ENCODE measurements around the gene DAND5.
"Not testable (repeated sequence)": the region's sequence is repeated elsewhere in the genome, so short reads cannot be mapped to it uniquely, and the experiment has no call there.

The DAND5 gene

DNA sequence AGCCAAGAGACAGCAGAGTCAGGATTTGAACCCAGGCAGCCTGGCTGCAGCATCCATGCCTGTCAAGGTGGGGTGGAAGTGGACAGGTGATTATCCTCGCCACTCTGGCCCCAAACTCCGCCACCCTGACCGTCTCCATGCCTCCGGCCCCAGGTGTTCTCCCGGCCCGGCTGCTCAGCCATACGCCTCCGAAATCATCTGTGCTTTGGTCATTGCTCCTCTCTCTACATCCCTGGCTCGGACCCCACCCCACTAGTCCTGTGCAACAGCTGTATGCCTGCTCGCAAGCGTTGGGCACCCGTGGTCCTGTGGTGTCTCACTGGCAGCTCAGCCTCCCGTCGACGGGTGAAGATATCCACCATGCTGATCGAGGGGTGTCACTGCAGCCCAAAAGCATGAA lies 3.9 kb downstream of the DAND5 start:
- Histone ChIP-seq H3K27ac (ENCODE audit: low read depth, low read length) (no peak overlapping the region), H2AFZ (ENCODE audit: low read length, unreplicated experiment) (no peak overlapping the region), H3K27me3 (ENCODE audit: insufficient read depth, low read length) (no peaks in the 10 kb centered on the region), H3K4me3 (ENCODE audit: low read depth, low read length) (no peak overlapping the region), H3K79me2 (ENCODE audit: control insufficient read depth, insufficient read depth, low read length, unreplicated experiment) (no peaks in the 10 kb centered on the region), H3K36me3 (ENCODE audit: insufficient read depth, low read length) (no peaks in the 10 kb centered on the region), H3K4me1 (ENCODE audit: control insufficient read depth, insufficient read depth, low read length, unreplicated experiment) (no peaks in the 10 kb centered on the region)

DNA sequence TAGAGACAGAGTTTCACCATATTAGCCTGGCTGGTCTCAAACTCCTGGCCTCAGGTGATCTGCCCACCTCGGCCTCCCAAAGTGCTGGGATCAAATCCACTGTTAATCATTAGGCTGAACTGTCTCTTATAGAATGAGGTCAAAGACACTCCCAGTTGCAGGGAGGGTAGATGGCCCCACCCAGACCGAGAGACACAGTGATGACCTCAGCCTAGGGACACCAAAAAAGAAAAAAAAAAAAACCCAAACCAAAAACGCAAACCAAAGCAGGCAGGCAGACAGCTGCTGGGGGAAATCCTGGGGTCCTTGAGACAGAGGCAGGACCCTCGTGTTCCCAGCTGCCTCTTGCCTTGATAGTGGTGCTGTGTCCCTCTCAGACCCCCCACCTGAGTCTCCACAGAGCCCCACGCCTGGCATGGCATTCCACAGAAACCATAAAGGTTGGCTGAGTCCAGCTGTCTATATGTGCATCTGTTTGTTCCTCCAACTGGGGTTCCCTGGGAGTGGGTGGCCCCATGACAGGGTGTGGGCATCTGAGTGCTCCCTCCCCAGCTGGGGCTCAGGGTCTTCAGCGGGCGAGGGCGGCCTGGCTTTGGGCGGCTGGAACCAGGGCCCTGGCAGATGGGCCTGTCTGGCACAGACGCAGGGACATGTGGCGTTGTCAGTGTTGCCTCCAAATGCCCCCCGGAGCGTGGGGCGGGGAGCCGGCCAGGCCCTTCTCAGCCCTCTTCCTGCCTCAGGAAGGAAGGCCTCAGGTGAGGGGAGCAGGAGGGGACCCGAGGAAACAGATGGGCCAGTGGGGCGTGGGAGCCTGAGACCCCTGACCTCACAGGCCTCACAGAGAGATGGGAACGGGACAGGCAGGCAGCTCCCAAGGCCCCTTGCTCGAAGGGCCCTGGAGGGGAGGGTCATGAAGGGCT lies 5.2 kb downstream of the DAND5 start:
- Histone ChIP-seq H2AFZ (ENCODE audit: low read length, unreplicated experiment) (no peak overlapping the region), H3K4me3 (ENCODE audit: low read depth, low read length) (no peak overlapping the region), H3K4me1 (ENCODE audit: control insufficient read depth, insufficient read depth, low read length, unreplicated experiment) (no peaks in the 10 kb centered on the region), H3K36me3 (ENCODE audit: insufficient read depth, low read length) (no peaks in the 10 kb centered on the region), H3K79me2 (ENCODE audit: control insufficient read depth, insufficient read depth, low read length, unreplicated experiment) (no peaks in the 10 kb centered on the region), H3K27ac (ENCODE audit: low read depth, low read length) (no peak overlapping the region), H3K27me3 (ENCODE audit: insufficient read depth, low read length) (no peaks in the 10 kb centered on the region)

DNA sequence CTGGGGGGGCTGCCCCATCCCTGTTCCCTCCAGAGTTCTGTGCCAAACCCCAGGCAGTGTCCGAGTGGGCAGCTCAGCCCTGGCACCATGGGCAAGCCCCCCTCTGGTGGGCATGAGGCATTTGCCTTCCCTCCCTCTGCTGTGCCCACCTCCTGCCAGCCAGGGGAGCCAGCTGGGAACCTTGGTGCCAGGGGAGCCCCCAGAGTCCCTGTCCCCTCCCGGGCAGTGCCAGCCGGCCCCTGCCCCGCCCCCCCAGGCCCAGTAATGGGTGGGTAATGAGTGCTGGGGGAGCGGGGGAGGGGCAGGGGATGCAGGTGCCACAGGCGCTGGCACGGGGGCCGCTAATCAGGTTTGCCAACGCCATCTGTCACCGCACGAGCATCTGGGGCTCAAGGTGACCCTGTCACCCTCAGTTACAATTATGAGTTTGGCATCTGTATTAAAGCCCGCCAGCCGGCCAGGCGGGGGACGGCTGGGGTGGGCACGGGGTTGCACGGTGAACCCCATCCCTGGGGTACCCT lies 5.9 kb downstream of the DAND5 start:
- H3K79me2 ChIP-seq (ENCODE audit: control insufficient read depth, insufficient read depth, low read length, unreplicated experiment), result no peaks in the 10 kb centered on the region
- H3K36me3 ChIP-seq (ENCODE audit: insufficient read depth, low read length), result no peaks in the 10 kb centered on the region
- no peaks in the 10 kb centered on the region for H3K27me3 ChIP-seq (ENCODE audit: insufficient read depth, low read length)
- H3K4me1 ChIP-seq (ENCODE audit: control insufficient read depth, insufficient read depth, low read length, unreplicated experiment), result no peaks in the 10 kb centered on the region
- H2AFZ ChIP-seq (ENCODE audit: low read length, unreplicated experiment), result no peak overlapping the region
- no peak overlapping the region for H3K4me3 ChIP-seq (ENCODE audit: low read depth, low read length)
- H3K27ac ChIP-seq (ENCODE audit: low read depth, low read length), result no peak overlapping the region

DNA sequence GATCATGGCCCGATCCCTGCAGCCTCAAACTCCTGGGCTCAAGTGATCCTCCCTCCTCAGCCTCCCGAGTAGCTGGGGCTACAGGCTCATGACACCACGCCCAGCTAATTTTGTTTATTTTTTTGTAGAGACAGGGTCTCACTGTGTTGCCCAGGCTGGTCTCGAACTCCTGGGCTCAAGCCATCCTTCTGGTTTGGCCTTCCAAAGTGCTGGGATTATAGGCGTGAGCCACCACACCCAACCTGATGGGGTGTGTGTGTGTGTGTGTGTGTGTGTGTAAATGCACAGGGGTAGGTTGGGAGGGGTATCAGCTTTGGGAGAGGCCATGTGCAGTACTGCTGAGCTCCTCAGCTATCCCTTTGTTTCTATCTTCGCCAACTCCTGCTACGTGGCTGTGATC lies 6.7 kb downstream of the DAND5 start:
- H3K4me3 ChIP-seq (ENCODE audit: low read depth, low read length); H3K36me3 ChIP-seq (ENCODE audit: insufficient read depth, low read length); H3K27ac ChIP-seq (ENCODE audit: low read depth, low read length); H3K27me3 ChIP-seq (ENCODE audit: insufficient read depth, low read length); H2AFZ ChIP-seq (ENCODE audit: low read length, unreplicated experiment); H3K79me2 ChIP-seq (ENCODE audit: control insufficient read depth, insufficient read depth, low read length, unreplicated experiment); H3K4me1 ChIP-seq (ENCODE audit: control insufficient read depth, insufficient read depth, low read length, unreplicated experiment): not testable (repeated sequence)

DNA sequence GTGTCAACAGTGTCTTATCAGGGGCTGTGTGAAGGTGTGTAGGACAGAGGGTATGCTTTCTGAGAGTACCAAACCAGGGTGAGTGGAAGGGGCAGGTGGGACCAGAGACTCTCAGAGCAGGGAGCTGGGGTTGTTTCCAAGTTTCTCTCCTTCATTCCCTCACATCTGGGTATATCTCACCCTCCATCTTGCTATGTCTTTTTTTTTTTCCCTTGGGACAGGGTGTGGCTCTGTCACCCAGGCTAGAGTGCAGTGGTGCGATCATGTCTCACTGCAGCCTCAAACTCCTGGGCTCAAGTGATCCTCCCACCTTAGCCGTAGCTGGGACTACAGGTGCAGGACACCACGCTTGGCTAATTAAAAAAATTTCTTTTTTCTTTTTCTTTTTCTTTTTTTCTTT lies 10.6 kb downstream of the DAND5 start:
- Histone ChIP-seq H3K27me3 (ENCODE audit: insufficient read depth, low read length) (no peaks in the 10 kb centered on the region), H3K79me2 (ENCODE audit: control insufficient read depth, insufficient read depth, low read length, unreplicated experiment) (no peaks in the 10 kb centered on the region), H3K4me3 (ENCODE audit: low read depth, low read length) (no peak overlapping the region), H3K27ac (ENCODE audit: low read depth, low read length) (no peak overlapping the region), H2AFZ (ENCODE audit: low read length, unreplicated experiment) (no peak overlapping the region), H3K36me3 (ENCODE audit: insufficient read depth, low read length) (no peaks in the 10 kb centered on the region), H3K4me1 (ENCODE audit: control insufficient read depth, insufficient read depth, low read length, unreplicated experiment) (no peaks in the 10 kb centered on the region)

DNA sequence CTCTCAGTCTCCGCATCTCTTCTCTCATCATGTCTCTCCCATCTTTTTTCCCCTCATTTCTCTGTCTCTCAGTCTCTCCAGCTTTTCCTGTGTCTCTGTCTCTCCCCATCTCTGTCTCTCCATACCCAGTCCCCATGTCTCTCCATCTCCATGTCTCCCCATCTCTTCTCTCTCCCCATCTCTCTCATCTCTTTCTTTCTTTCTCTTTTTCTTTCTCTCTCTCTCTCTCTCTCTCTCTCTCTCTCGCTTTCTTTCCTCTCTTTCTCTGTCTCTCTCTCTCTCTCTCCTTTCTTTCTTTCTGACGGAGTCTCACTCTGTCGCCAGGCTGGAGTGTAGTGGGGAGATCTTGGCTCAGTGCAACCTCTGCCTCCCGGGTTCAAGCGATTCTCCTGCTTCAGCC lies 13.3 kb downstream of the DAND5 start:
- H3K27ac ChIP-seq (ENCODE audit: low read depth, low read length), result no peak overlapping the region
- H2AFZ ChIP-seq (ENCODE audit: low read length, unreplicated experiment), result no peak overlapping the region
- no peaks in the 10 kb centered on the region for H3K27me3 ChIP-seq (ENCODE audit: insufficient read depth, low read length)
- H3K4me3 ChIP-seq (ENCODE audit: low read depth, low read length), result no peak overlapping the region
- no peaks in the 10 kb centered on the region for H3K36me3 ChIP-seq (ENCODE audit: insufficient read depth, low read length)
- H3K4me1 ChIP-seq (ENCODE audit: control insufficient read depth, insufficient read depth, low read length, unreplicated experiment), result no peaks in the 10 kb centered on the region
- H3K79me2 ChIP-seq (ENCODE audit: control insufficient read depth, insufficient read depth, low read length, unreplicated experiment), result no peaks in the 10 kb centered on the region

DNA sequence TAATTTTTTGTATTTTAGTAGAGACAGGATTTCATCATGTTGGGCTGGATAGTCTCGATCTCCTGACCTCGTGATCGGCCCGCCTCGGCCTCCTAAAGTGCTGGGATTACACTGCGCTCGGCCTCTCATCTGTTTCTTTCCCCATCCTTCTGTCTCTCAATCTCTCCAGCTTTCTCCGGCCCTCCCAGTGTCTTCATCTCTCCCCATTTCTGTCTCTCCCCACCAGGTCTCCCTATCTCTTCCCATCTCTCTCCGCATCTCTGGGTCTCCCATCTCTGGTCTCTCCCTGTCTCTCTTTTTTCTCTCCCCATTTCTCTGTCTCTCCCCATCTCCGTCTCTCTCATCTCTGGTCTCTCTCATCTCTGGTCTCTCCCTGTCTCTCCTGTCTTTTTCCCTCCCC lies 13.7 kb downstream of the DAND5 start:
- Histone ChIP-seq H2AFZ (ENCODE audit: low read length, unreplicated experiment) (peak overlapping the region; percentile 62), H3K27me3 (ENCODE audit: insufficient read depth, low read length) (no peaks in the 10 kb centered on the region), H3K79me2 (ENCODE audit: control insufficient read depth, insufficient read depth, low read length, unreplicated experiment) (no peaks in the 10 kb centered on the region), H3K4me3 (ENCODE audit: low read depth, low read length) (peak overlapping the region; percentile 67), H3K27ac (ENCODE audit: low read depth, low read length) (no peak overlapping the region), H3K36me3 (ENCODE audit: insufficient read depth, low read length) (no peaks in the 10 kb centered on the region), H3K4me1 (ENCODE audit: control insufficient read depth, insufficient read depth, low read length, unreplicated experiment) (no peaks in the 10 kb centered on the region)

DNA sequence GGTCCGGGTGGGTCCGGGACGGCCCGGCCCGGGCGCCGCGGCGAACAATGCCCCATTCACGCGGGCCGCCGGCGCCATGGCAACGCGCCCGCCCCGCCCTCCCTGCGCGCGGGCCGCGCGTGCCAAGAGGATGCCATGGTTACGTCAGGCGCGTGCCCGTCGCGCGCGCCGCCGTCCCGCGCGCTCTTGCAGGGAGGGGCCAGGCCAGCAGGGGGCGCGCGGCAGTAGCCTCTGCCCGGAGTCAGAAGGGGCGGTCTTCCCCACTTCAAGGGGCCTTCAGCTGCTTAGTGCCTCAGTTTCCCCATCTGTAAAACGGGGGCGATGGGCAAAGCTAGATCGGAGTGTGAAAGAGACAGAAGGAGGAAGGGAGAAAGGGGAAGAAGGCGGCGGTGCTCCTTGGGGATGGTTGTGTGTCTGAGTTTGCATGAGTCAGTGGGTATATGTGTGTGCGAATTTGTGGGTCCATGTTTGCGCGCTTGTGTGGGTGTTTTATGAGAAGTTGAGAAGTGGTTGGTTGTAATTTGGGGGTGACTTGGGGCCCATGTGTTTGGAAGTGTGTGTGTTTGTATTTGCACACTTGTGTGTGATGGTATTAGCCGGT lies 14.3 kb downstream of the DAND5 start:
- Histone ChIP-seq H2AFZ (ENCODE audit: low read length, unreplicated experiment) (peak overlapping the region; percentile 62), H3K79me2 (ENCODE audit: control insufficient read depth, insufficient read depth, low read length, unreplicated experiment) (no peaks in the 10 kb centered on the region), H3K27me3 (ENCODE audit: insufficient read depth, low read length) (no peaks in the 10 kb centered on the region), H3K27ac (ENCODE audit: low read depth, low read length) (no peak overlapping the region), H3K4me3 (ENCODE audit: low read depth, low read length) (peak overlapping the region; percentile 67), H3K36me3 (ENCODE audit: insufficient read depth, low read length) (no peaks in the 10 kb centered on the region), H3K4me1 (ENCODE audit: control insufficient read depth, insufficient read depth, low read length, unreplicated experiment) (no peaks in the 10 kb centered on the region)

DNA sequence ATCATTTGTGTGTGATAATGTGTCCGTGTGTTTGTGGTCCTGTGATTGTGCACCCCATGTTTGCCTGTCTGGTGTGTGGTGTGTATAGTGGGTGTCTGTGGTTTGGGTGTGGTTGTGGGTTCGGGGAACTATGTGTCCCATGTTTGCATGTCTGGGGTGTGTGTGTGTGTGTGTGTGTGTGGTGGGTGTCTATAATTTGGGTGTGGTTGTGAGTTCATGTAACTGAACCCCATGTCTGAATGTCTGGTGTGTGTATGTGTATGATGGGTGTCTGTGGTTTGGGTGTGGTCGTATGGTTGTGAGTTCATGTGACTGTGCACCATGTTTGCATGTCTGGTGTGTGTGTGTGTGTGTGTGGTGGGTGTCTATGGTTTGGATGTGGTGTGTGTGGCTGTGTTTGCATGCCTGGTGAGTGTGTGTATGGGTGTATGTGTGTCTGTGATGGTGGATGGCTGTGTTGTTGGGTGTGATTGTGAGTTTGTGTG lies 14.8 kb downstream of the DAND5 start:
- H3K4me3 ChIP-seq (ENCODE audit: low read depth, low read length), result no peak overlapping the region
- no peak overlapping the region for H2AFZ ChIP-seq (ENCODE audit: low read length, unreplicated experiment)
- H3K27me3 ChIP-seq (ENCODE audit: insufficient read depth, low read length), result no peaks in the 10 kb centered on the region
- H3K79me2 ChIP-seq (ENCODE audit: control insufficient read depth, insufficient read depth, low read length, unreplicated experiment), result no peaks in the 10 kb centered on the region
- no peaks in the 10 kb centered on the region for H3K36me3 ChIP-seq (ENCODE audit: insufficient read depth, low read length)
- H3K27ac ChIP-seq (ENCODE audit: low read depth, low read length), result no peak overlapping the region
- H3K4me1 ChIP-seq (ENCODE audit: control insufficient read depth, insufficient read depth, low read length, unreplicated experiment), result no peaks in the 10 kb centered on the region

DNA sequence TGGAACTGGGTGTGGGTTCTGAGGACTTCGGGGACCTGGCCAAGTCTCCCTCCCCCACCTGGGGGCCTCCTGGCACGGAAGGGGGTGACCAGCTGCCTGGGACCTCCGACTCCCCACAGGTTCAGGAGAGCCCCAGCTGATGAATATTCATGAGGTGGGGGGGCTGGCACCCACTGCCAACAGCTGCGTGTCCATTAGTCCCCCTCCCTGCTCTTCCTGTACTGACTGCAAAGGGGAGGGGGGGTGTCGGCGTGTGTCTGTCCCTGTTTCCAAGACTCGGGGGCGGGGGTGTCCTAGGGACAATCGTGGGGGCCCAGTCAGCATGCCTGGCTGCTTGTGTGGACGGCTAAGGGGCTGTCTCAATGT lies 15.3 kb downstream of the DAND5 start:
- Histone ChIP-seq H3K27ac (ENCODE audit: low read depth, low read length) (no peak overlapping the region), H3K4me1 (ENCODE audit: control insufficient read depth, insufficient read depth, low read length, unreplicated experiment) (no peaks in the 10 kb centered on the region), H3K27me3 (ENCODE audit: insufficient read depth, low read length) (no peaks in the 10 kb centered on the region), H3K4me3 (ENCODE audit: low read depth, low read length) (no peak overlapping the region), H3K36me3 (ENCODE audit: insufficient read depth, low read length) (no peaks in the 10 kb centered on the region), H2AFZ (ENCODE audit: low read length, unreplicated experiment) (no peak overlapping the region), H3K79me2 (ENCODE audit: control insufficient read depth, insufficient read depth, low read length, unreplicated experiment) (no peaks in the 10 kb centered on the region)
